ENCODE data around the gene GALNT17.

GALNT17 gene

DNA sequence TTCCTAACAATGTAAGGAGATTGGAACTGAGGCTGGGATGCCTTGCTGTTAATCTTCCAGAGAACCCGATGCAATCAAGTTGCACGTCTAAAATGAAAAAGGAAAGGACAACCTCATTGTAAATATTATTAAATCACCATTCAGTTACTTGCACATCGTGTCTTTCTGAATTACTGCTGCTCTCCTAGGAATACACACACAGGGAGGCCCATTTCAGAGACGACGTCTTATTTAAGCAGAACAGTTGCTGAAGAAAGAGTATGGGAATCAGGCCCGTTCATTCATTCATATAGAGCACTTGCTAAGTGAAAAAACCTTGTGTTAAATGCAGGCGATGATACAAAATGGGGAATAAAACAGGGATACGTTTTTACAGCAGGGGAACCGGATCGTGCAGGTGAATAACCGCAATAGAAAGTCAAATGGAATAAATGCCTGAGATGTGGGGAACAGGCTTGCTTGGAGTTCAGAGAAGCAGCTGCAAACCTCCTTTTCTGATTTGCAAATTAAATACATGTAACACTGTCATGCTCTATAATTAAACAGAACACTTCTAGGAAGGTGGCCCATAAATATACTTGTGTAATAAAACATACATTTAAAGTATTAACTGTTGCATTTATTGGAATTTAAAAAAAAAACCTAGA is 409.9 kb downstream of the GALNT17 start:
- in situ Hi-C loops (cut with HindIII; ENCODE audit: low pct_ligation_motif_present, low sequenced_read_pairs), result no loop called here
- Histone ChIP-seq H3K27me3 (replicated peaks) (no peaks in the 10 kb centered on the region), H3K27ac (no peak overlapping the region), H3K36me3 (replicated peaks) (no peaks in the 10 kb centered on the region), H3K4me3 (ENCODE audit: low read depth, low read length) (no peak overlapping the region)
- no peak for DNase-seq
- TF ChIP-seq, protein P1, sequence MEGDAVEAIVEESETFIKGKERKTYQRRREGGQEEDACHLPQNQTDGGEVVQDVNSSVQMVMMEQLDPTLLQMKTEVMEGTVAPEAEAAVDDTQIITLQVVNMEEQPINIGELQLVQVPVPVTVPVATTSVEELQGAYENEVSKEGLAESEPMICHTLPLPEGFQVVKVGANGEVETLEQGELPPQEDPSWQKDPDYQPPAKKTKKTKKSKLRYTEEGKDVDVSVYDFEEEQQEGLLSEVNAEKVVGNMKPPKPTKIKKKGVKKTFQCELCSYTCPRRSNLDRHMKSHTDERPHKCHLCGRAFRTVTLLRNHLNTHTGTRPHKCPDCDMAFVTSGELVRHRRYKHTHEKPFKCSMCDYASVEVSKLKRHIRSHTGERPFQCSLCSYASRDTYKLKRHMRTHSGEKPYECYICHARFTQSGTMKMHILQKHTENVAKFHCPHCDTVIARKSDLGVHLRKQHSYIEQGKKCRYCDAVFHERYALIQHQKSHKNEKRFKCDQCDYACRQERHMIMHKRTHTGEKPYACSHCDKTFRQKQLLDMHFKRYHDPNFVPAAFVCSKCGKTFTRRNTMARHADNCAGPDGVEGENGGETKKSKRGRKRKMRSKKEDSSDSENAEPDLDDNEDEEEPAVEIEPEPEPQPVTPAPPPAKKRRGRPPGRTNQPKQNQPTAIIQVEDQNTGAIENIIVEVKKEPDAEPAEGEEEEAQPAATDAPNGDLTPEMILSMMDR (IDR thresholded peaks at IDR 0.05; ENCODE audit: low read depth, low read length, missing control alignments), result no peak

DNA sequence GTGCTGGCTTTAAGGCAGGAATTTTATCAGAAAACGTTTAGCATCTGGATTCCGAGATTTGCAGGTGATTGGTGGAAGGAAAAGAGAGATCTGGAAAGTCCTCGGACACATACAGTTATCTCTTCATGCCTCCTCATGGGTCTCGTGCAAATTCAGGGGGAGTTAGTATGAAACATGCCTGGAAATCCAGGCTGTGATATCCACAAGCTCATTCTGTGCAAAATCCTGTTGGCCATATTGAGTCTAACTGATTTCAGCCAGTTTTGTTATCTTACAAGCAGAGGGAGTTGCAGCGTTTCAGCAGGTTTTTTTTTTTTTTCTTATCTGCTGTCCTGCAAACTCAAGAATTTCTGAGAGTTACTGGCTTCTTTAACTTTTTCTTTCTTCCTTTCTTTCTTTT is 411.5 kb downstream of the GALNT17 start:
- TF ChIP-seq, protein P1 (IDR thresholded peaks at IDR 0.05; ENCODE audit: low read depth, low read length, missing control alignments), result no peak
- Histone ChIP-seq H3K4me3 (ENCODE audit: low read depth, low read length) (no peak overlapping the region), H3K27ac (no peak overlapping the region), H3K36me3 (replicated peaks) (no peaks in the 10 kb centered on the region), H3K27me3 (replicated peaks) (no peaks in the 10 kb centered on the region)
- in situ Hi-C loops (cut with HindIII; ENCODE audit: low pct_ligation_motif_present, low sequenced_read_pairs), result no loop called here
- no peak for DNase-seq

DNA sequence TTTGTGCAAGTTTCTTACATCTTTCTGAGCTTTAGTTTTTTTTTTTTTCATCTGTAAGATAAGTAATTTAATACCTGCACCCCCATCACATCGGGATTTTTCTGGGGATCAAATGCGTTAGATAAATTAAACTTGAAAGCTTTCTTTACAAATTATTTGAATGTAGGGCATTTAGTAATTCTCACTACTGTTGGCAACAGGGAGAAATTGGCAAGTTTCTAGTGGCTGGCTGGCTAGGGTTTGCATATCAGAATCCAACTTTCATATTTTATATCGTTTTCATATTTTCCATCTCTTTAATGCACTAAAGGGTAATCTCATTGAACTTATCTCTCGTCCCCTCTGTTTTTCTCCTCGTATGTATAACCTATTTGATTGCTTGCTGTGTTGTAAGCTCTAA is 412.9 kb downstream of the GALNT17 start:
- in situ Hi-C loops (cut with HindIII; ENCODE audit: low pct_ligation_motif_present, low sequenced_read_pairs), result no loop called here
- no peak for DNase-seq
- no peak overlapping the region for H3K27ac ChIP-seq
- TF ChIP-seq, protein P1 (IDR thresholded peaks at IDR 0.05; ENCODE audit: low read depth, low read length, missing control alignments), result no peak
- no peak overlapping the region for H3K4me3 ChIP-seq (ENCODE audit: low read depth, low read length)
- H3K36me3 ChIP-seq (replicated peaks), result no peaks in the 10 kb centered on the region
- no peaks in the 10 kb centered on the region for H3K27me3 ChIP-seq (replicated peaks)

DNA sequence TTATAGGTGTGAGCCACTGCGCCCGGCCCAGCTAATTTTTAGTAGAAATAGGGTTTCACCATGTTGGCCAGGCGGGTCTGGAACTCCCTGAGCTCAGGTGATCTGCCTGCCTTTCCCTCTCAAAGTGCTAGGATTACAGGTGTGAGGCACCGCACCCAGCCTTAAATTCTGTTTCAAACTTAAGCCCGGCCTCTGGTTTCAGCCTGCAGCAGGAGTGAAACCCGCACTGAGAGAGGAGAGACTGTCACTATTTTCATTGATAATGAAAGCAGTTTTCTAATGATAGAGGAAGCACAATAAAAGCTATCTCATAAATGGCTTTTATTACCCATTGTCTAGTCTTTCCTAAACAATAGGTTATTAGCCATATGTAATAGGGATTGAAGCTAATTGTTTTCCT is 415.5 kb downstream of the GALNT17 start:
- Histone ChIP-seq H3K36me3 (replicated peaks) (no peaks in the 10 kb centered on the region), H3K27me3 (replicated peaks) (no peaks in the 10 kb centered on the region), H3K4me3 (ENCODE audit: low read depth, low read length) (no peak overlapping the region), H3K27ac (no peak overlapping the region)
- no peak for DNase-seq
- in situ Hi-C loops (cut with HindIII; ENCODE audit: low pct_ligation_motif_present, low sequenced_read_pairs), result no loop called here
- TF ChIP-seq, protein P1 (IDR thresholded peaks at IDR 0.05; ENCODE audit: low read depth, low read length, missing control alignments), result no peak

DNA sequence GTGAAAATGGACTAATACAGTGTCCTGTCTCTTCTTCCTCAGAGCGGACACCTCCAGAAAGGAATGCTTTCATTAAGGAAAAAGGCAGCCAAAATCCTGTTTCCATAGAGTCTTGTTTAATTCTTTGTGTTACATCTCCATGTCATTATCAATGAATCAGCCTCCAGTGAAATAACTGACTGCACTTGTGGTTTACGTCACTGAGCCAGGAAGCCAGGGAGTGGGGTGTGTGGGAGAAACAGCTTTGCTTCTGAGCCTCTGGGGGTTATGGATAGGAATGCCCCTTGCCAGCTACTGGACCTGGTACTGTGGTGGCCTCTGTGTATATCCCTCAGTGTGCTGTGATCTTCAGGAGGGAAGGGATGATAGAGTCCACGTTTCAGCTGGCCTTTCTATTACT is 416.8 kb downstream of the GALNT17 start:
- no peak for DNase-seq
- Histone ChIP-seq H3K27ac (no peak overlapping the region), H3K36me3 (replicated peaks) (no peaks in the 10 kb centered on the region), H3K27me3 (replicated peaks) (no peaks in the 10 kb centered on the region), H3K4me3 (ENCODE audit: low read depth, low read length) (no peak overlapping the region)
- in situ Hi-C loops (cut with HindIII; ENCODE audit: low pct_ligation_motif_present, low sequenced_read_pairs), result no loop called here
- TF ChIP-seq, protein P1 (IDR thresholded peaks at IDR 0.05; ENCODE audit: low read depth, low read length, missing control alignments), result no peak

DNA sequence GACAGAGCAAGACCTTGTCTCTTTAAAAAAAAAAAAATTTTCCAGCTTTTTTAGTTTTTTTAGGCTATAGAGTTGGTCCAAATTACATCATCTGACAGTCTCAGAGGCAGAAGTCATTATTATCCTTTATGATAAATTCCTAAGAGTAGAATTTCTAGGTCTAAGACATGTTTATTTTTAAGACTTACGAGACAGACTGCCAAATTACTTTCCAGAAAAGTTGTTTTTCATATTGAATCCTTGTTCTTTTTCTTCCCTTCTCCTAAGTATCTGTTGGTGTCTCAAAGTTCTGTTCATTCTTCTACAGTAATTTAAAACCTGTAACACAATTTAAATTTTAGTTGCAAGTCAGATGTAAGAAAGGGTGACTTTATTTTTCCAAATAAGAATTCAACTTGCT is 421.4 kb downstream of the GALNT17 start:
- DNase-seq, result no peak
- in situ Hi-C loops (cut with HindIII; ENCODE audit: low pct_ligation_motif_present, low sequenced_read_pairs), result no loop called here
- TF ChIP-seq, protein P1 (IDR thresholded peaks at IDR 0.05; ENCODE audit: low read depth, low read length, missing control alignments), result no peak

More for the DNA sequence above, 421.4 kb downstream of the GALNT17 start:
- Histone ChIP-seq H3K4me3 (ENCODE audit: low read depth, low read length) (no peak overlapping the region), H3K36me3 (replicated peaks) (no peaks in the 10 kb centered on the region), H3K27ac (no peak overlapping the region), H3K27me3 (replicated peaks) (no peaks in the 10 kb centered on the region)
